ENCODE data around the gene GALP. TPM values are rescaled to one million over a fixed set of nuclear protein-coding genes. Genes with fewer than 3 reads are reported as not detected.
"Not testable (repeated sequence)": the region's sequence is repeated elsewhere in the genome, so short reads cannot be mapped to it uniquely, and the experiment has no call there.

GALP gene
- total RNA-seq, 1 experiment from 2014 or later, result not detected

- in situ Hi-C loops (cut with HindIII; ENCODE audit: low pct_unique_long_range_greater_than_20kb, low sequenced_read_pairs), result no loop called here
These were observed 1.7 kb upstream of the GALP start for GRCh38 chr19:56174086-56174485.

GRCh38 chr19:56174550-56174949, 1.3 kb upstream of the GALP start:
- no peak for DNase-seq (ENCODE audit: low read depth)
- in situ Hi-C loops (cut with HindIII; ENCODE audit: low pct_unique_long_range_greater_than_20kb, low sequenced_read_pairs), result no loop called here

More at GRCh38 chr19:56174086-56174485, 1.7 kb upstream of the GALP start:
- no peak for DNase-seq (ENCODE audit: low read depth)

- in situ Hi-C loops (cut with HindIII; ENCODE audit: low pct_unique_long_range_greater_than_20kb, low sequenced_read_pairs); DNase-seq (ENCODE audit: low read depth): not testable (repeated sequence)
These were observed 502 bp downstream of the GALP start for GRCh38 chr19:56176310-56176709.

GRCh38 chr19:56176881-56177280, 1.1 kb downstream of the GALP start:
- in situ Hi-C loops (cut with HindIII; ENCODE audit: low pct_unique_long_range_greater_than_20kb, low sequenced_read_pairs), result no loop called here
- no peak for DNase-seq (ENCODE audit: low read depth)

- DNase-seq (ENCODE audit: low read depth), result no peak
- in situ Hi-C loops (cut with HindIII; ENCODE audit: low pct_unique_long_range_greater_than_20kb, low sequenced_read_pairs), result no loop called here
These were observed 1.9 kb downstream of the GALP start for GRCh38 chr19:56177564-56178243.

- in situ Hi-C loops (cut with HindIII; ENCODE audit: low pct_unique_long_range_greater_than_20kb, low sequenced_read_pairs), result no loop called here
- DNase-seq (ENCODE audit: low read depth), result no peak
These were observed 14.0 kb downstream of the GALP start for GRCh38 chr19:56189785-56190184.

- DNase-seq (ENCODE audit: low read depth), result no peak
- in situ Hi-C loops (cut with HindIII; ENCODE audit: low pct_unique_long_range_greater_than_20kb, low sequenced_read_pairs), result no loop called here
These were observed 15.3 kb downstream of the GALP start for GRCh38 chr19:56191115-56191514.

- DNase-seq (ENCODE audit: low read depth), result no peak
- in situ Hi-C loops (cut with HindIII; ENCODE audit: low pct_unique_long_range_greater_than_20kb, low sequenced_read_pairs), result no loop called here
These were observed 15.9 kb downstream of the GALP start for GRCh38 chr19:56191711-56192110.

GRCh38 chr19:56193981-56194640, 18.3 kb downstream of the GALP start:
- no peak for DNase-seq (ENCODE audit: low read depth)
- in situ Hi-C loops (cut with HindIII; ENCODE audit: low pct_unique_long_range_greater_than_20kb, low sequenced_read_pairs), result no loop called here

- DNase-seq (ENCODE audit: low read depth); in situ Hi-C loops (cut with HindIII; ENCODE audit: low pct_unique_long_range_greater_than_20kb, low sequenced_read_pairs): not testable (repeated sequence)
These were observed 21.8 kb downstream of the GALP start, which contains the start of gene ZSCAN5B for GRCh38 chr19:56197646-56198045. ZSCAN5B (minus strand) TSS chr19:56197783; CDS start chr19:56193052, 4,731 bp downstream.

- DNase-seq (ENCODE audit: low read depth), result no peak
- in situ Hi-C loops (cut with HindIII; ENCODE audit: low pct_unique_long_range_greater_than_20kb, low sequenced_read_pairs), result no loop called here
These were observed 23.9 kb downstream of the GALP start for GRCh38 chr19:56199687-56200086.

GRCh38 chr19:56201973-56202372, 26.2 kb downstream of the GALP start, which contains the start of gene ZSCAN5C:
ZSCAN5C (plus strand) TSS chr19:56202273; CDS start chr19:56205914, 3,641 bp downstream.
- no peak for DNase-seq (ENCODE audit: low read depth)
- in situ Hi-C loops (cut with HindIII; ENCODE audit: low pct_unique_long_range_greater_than_20kb, low sequenced_read_pairs), result no loop called here

- in situ Hi-C loops (cut with HindIII; ENCODE audit: low pct_unique_long_range_greater_than_20kb, low sequenced_read_pairs); DNase-seq (ENCODE audit: low read depth): not testable (repeated sequence)
These were observed 31.8 kb downstream of the GALP start for GRCh38 chr19:56207581-56207980.

GRCh38 chr19:56209091-56209490, 33.3 kb downstream of the GALP start:
- in situ Hi-C loops (cut with HindIII; ENCODE audit: low pct_unique_long_range_greater_than_20kb, low sequenced_read_pairs), result no loop called here
- DNase-seq (ENCODE audit: low read depth), result no peak

GRCh38 chr19:56210036-56210435, 34.2 kb downstream of the GALP start:
- DNase-seq (ENCODE audit: low read depth); in situ Hi-C loops (cut with HindIII; ENCODE audit: low pct_unique_long_range_greater_than_20kb, low sequenced_read_pairs): not testable (repeated sequence)

GRCh38 chr19:56211718-56212117, 35.9 kb downstream of the GALP start:
- in situ Hi-C loops (cut with HindIII; ENCODE audit: low pct_unique_long_range_greater_than_20kb, low sequenced_read_pairs), result no loop called here
- DNase-seq (ENCODE audit: low read depth), result no peak

GRCh38 chr19:56217039-56217949, 41.5 kb downstream of the GALP start:
- in situ Hi-C loops (cut with HindIII; ENCODE audit: low pct_unique_long_range_greater_than_20kb, low sequenced_read_pairs), result no loop called here
- DNase-seq (ENCODE audit: low read depth), result no peak

- DNase-seq (ENCODE audit: low read depth), result no peak
- in situ Hi-C loops (cut with HindIII; ENCODE audit: low pct_unique_long_range_greater_than_20kb, low sequenced_read_pairs), result no loop called here
These were observed 43.2 kb downstream of the GALP start for GRCh38 chr19:56218961-56219360.

GRCh38 chr19:56221442-56221841, 45.6 kb downstream of the GALP start:
- DNase-seq (ENCODE audit: low read depth); in situ Hi-C loops (cut with HindIII; ENCODE audit: low pct_unique_long_range_greater_than_20kb, low sequenced_read_pairs): not testable (repeated sequence)

Measured in Caki2 (cell line).